Retinal pigment epithelial cell (primary cell): ENCODE measurements around the gene CIZ1.
"Not testable (repeated sequence)": the region's sequence is repeated elsewhere in the genome, so short reads cannot be mapped to it uniquely, and the experiment has no call there.

Experiments
- DNase-seq: peaks from one replicate; pipeline ENCODE4 v3.0.0-alpha.2; 2010; ENCODE audit warnings: low read depth
- H3K4me3 ChIP-seq: 2 replicates; pipeline ENCODE4 v1.5.1; 2011; ENCODE audit warnings: mild to moderate bottlenecking, low read length, control low read depth, moderate library complexity
- CTCF ChIP-seq: conservative IDR thresholded peaks from 2 replicates; pipeline ENCODE4 v1.5.1; 2011; ENCODE audit warnings: low read depth, low read length, control low read depth, inconsistent platforms

The CIZ1 gene

GRCh38 chr9:128182893-128183588 is 8.3 kb downstream of the CIZ1 start:
- no peak for DNase-seq
- H3K4me3 ChIP-seq: no peak overlapping the region
- TF ChIP-seq CTCF: no peak

GRCh38 chr9:128181480-128181879 is 9.9 kb downstream of the CIZ1 start:
- H3K4me3 ChIP-seq, DNase-seq: not testable (repeated sequence)
- TF ChIP-seq CTCF: peak; percentile 51

- TF ChIP-seq CTCF: no peak
- H3K4me3 ChIP-seq: no peak overlapping the region
- DNase-seq: no peak
Observed at GRCh38 chr9:128180447-128180846, 10.9 kb downstream of the CIZ1 start.

- TF ChIP-seq CTCF: no peak
- no peak overlapping the region for H3K4me3 ChIP-seq
- DNase-seq: no peak
Observed at GRCh38 chr9:128180001-128180400, 11.4 kb downstream of the CIZ1 start.

GRCh38 chr9:128178806-128179431 is 12.5 kb downstream of the CIZ1 start:
- DNase-seq: no peak
- no peak overlapping the region for H3K4me3 ChIP-seq
- no peak for TF ChIP-seq CTCF

- no peak overlapping the region for H3K4me3 ChIP-seq
- no peak for DNase-seq
- no peak for TF ChIP-seq CTCF
Observed at GRCh38 chr9:128175726-128176125, 15.6 kb downstream of the CIZ1 start.

GRCh38 chr9:128175102-128175563 is 16.2 kb downstream of the CIZ1 start:
- no peak for TF ChIP-seq CTCF
- H3K4me3 ChIP-seq: no peak overlapping the region
- no peak for DNase-seq
